ENCODE measurements around the gene SIX2.

SIX2 gene

DNA sequence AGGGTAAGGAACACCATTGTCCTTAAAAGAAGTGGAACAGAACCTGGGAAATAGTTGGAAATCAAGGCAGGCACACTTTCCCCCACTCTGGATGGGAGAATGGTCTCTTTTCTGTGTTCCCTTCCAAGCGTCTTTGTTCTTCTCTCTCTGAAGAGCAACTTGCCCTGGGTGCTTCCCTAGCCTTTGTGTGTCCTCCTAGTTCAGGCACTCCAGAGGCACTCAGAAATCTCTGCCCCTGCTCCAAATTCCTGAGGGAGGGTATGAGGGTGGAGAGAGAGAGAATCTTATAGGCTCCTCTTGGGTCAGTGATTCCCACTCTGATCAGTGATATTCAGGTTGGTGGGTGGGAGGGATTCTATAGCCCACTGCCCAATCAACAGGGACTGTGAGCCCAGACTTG, 8.8 kb upstream of the SIX2 start:
- no peak for DNase-seq

DNA sequence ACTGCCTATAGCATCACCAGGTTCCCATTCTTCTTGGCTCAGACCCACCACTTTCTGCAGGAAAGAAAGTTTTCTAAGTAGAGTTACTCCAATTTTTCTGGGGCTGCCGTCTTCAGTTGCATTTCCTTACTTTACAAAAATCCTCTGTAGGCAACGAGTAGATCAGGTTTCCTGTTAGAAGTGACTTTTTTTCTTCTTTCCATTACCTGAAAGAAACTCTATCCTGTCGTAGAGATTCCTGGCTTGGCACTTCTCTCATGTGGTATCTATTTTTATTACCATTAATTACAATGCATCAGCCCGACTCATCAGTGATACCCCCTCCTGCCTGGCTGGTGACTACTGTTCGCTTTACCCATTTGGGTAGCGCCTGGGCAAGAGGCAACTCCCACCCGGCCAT, 5.6 kb upstream of the SIX2 start:
- DNase-seq: no peak

- no peak for DNase-seq
Observed at GRCh38 chr2:45014016-45014702, 4.9 kb upstream of the SIX2 start.

DNA sequence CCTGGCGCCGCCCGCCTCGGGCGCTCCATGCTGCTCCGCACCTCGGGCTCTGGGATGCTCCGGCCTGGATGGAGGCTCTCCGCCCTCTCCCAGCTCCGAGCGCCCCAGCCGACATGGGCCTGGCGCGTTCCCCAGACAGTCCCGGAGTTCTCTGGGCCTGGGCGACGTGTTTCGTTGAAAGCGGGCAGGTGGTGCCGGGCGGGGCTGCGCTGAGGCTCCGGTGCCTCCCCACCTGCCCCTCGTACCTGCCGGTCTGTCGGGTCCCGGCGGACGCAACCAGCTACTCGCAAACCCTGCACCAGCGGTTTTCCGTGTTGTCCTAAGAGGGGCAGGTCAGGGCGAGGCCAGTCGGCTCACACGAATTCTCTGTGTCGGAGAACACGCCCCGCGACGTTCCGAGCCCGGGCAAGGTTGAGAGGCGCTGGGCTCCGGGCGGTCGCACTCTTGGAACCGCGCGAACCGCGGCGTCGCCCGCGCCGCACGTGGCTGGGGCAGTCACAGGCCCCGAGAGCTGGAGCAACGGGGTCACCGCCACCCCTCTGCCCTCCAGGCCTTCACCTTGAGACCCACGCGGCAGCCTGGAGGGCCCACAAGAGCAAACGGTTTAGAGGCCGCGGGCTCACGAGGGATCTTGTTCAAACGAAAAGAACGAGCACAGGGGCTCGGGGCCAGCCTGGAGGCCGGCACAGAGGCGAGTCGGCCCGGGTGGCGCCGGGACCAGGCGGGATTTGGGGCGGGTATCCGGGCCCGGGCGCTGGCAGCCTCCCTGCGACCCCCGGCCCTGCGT, 4.2 kb upstream of the SIX2 start:
- DNase-seq: no peak

DNA sequence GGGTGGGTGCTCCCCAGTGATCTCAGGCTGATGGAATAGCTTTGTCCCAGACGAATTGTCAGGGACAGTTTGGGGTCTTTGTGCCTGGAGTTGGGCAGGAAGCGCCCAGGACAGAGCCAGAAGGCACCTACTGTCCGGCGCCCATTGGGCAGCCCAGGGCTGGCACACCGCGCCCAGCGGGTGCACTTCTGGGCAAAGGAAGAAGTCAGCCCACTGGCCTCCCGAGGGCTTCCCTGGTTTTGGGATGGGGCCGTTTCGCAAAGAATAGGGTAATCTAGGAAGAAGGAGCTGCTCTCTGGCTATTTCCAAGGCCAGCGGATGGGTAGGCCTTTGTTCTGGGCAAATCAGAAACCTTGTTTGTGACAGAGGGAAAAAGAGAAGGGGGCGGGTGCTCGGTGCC, 3.5 kb upstream of the SIX2 start:
- DNase-seq: no peak

- DNase-seq: no peak
Observed at GRCh38 chr2:45011621-45012602, 2.7 kb upstream of the SIX2 start.

- DNase-seq: no peak
Observed at GRCh38 chr2:45011121-45011520, 1.9 kb upstream of the SIX2 start.

DNA sequence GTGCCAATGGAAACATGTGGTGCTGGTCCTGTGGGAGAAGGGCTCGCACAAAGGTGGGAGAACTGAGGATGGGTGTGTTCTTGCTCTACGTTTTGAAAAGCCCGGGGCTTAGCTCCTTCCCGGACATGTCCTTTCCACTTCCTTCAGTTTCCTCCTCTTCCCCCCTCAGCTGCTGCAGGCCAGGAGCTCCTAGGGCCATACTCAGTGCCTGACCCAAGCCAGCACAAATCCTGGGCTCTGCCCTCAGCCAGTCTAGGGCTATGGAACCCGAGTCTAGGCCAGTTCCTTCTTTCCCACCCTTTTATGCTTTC, 1.4 kb upstream of the SIX2 start:
- no peak for DNase-seq

- no peak for DNase-seq
Observed at GRCh38 chr2:45009928-45010701, 863 bp upstream of the SIX2 start.

DNA sequence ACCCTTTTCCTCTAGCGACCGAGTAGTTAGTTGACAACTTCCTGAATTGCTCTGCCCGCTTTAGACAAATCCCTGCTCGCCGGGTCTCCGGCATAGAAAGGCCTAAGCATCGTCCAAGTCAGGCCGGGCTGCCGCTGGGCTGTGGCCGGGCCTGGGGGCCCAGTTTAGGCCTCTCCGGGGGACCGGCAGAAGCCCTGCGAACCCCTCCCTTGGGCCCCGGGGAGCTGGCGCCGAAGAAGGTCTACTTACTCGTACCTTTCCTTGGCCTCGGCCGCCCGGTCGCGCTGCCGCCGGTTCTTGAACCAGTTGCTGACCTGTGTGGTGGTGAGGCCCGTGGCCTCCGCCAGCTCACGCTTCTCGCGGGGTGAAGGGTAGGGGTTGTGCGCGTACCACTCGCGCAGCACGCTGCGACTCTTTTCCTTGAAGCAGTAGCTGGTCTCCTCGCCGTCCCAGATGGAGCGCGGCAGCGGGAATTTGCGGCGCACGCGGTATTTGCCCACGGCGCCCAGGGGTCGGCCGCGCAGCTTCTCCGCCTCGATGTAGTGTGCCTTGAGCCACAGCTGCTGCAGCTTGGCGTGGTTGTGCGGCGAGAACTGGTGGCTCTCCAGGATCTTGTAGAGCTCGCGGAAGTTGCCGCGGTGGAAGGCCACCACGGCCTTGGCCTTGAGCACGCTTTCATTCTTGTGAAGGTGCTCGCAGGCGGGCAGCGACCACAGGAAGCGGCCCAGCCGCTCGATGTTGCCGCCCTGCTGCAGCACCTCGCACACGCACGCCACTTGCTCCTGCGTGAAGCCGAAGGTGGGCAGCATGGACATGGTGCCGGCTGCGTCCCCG, 739 bp downstream of the SIX2 start:
- DNase-seq: no peak

- DNase-seq: no peak
Observed at GRCh38 chr2:45007961-45008295, 1.3 kb downstream of the SIX2 start.

GRCh38 chr2:45006942-45007287, 2.3 kb downstream of the SIX2 start:
- DNase-seq: no peak

DNA sequence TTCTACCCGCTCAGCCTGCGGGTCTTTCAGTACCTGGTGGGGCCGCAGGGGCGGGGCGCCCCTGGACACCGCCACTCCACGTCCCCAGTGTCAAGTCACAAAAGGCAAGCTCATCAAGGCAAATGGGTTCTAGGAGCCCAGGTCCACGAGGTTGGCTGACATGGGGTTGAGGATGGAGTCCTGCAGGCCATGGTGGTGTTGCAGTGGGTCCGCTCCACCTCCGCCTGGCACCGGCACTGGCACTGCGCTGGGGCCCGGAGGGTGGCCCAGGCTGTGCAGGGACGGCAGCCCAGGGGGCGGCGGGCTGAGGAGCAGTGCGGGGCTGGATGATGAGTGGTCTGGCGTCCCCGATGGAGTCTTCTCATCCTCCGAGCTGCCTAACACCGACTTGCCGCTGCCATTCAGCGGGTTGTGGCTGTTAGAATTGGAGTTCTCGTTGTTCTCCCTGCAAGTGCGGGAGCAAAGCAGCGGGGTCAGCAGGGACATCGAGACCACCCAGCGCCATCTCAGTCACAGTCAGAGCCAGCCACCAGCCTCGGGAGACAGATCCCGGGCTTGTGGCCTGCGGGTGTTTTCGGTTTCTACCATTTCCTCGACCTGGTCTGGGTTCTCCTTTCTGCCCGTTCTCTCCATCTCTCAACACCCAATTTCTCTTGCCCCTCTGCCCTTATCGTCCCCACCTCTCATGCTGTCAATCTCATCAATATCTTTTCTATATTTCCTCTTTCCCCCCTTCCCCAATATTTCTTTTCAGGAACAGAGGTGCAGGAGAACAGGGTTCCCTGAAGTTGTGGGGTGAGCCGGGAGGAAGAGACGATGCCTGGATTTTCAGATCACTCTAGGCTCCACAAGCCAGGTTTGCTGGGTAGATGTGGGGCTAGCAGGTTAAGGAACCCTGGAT, 3.0 kb downstream of the SIX2 start:
- no peak for DNase-seq

DNA sequence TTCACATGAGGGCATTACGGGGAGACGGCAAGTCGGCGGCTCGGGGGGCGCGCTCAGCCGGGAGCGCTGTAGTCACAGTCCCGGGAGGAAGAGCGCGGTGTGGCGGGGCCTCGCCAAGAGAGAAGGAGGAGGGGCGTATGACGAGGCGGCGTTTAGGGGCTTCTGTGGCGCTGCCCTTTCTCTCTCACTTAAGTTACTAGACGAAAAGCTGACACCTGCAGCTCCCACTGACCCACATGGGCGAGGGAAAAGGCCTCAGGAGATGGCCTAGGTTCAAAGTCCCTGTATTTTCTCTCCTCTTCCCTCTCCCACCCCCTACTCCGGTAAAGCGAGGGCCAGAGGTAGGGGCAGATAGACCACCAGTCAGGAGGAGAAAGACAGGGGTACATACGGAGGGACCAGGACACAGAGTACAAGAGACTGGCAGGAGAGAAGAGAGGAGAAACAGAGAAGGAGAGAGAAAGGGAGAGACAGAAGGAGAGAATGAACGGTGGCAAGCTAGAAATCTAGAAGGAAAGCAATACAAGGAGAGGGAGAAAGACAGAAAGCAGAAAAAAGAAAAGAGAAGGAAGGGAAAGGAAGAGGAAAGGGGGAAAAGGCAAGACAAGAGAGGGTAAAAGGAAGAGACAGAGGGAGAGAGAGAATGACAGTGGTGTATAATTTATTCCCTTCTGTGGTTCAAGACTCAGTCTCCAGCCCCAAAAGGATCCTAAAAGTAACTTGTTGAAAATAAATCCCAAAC, 3.8 kb downstream of the SIX2 start:
- no peak for DNase-seq

DNA sequence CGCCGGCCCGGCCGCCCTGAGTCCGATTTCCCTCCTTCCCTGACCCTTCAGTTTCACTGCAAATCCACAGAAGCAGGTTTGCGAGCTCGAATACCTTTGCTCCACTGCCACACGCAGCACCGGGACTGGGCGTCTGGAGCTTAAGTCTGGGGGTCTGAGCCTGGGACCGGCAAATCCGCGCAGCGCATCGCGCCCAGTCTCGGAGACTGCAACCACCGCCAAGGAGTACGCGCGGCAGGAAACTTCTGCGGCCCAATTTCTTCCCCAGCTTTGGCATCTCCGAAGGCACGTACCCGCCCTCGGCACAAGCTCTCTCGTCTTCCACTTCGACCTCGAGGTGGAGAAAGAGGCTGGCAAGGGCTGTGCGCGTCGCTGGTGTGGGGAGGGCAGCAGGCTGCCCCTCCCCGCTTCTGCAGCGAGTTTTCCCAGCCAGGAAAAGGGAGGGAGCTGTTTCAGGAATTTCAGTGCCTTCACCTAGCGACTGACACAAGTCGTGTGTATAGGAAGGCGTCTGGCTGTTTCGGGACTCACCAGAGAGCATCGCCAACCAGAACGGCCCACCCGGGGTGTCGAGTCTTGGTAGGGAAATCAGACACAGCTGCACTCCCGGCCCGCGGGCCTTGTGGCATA, 4.6 kb downstream of the SIX2 start:
- DNase-seq: no peak

GRCh38 chr2:45003579-45004551, 5.4 kb downstream of the SIX2 start:
- DNase-seq: no peak

GRCh38 chr2:45002686-45003085, 6.6 kb downstream of the SIX2 start:
- DNase-seq: no peak

DNA sequence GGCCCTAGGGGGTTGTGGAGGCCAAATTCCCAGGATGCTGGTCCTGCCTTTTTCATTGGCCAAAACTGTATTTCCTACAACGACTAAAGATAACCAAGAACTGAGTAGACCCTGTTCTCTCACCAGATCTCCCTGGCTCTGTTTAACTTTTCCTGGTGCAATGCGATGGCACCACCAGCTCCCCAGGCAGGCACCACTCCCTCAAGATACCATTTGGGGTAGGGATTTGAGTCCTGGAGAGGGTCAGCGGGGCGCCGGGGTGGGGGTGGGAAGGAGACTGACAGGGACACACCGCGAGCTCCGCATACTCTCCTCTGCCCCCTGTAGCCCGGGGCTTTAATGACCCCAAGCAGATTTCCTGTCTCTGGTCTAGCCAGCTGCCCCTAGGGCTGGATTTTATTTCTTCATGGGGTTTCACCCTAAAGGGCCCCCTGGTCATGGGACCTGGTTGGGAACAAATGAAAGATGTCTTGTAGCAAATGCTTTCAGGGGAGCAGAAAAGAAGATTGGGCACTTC, 7.3 kb downstream of the SIX2 start:
- DNase-seq: no peak

Measured in activated effector memory CD4-positive, alpha-beta T cell treated with Interleukin-2 at 50 U/mL for 16 hours (primary cell).